GM18868 (cell line): ENCODE data around the gene GARNL3.

ENCODE experiments used
- ATAC-seq: cut with Tn5 transposase; IDR thresholded peaks from one replicate; pipeline ENCODE4 v1.9.1; 2021; ENCODE audit warnings: mild to moderate bottlenecking, moderate library complexity; ENCODE audit not compliant: unreplicated experiment

Gene GARNL3

GRCh38 chr9:127397646-127398274, 133.2 kb downstream of the GARNL3 start:
- ATAC-seq = no peak

- ATAC-seq = no peak
Observed at GRCh38 chr9:127398275-127398647, 133.7 kb downstream of the GARNL3 start.

DNA sequence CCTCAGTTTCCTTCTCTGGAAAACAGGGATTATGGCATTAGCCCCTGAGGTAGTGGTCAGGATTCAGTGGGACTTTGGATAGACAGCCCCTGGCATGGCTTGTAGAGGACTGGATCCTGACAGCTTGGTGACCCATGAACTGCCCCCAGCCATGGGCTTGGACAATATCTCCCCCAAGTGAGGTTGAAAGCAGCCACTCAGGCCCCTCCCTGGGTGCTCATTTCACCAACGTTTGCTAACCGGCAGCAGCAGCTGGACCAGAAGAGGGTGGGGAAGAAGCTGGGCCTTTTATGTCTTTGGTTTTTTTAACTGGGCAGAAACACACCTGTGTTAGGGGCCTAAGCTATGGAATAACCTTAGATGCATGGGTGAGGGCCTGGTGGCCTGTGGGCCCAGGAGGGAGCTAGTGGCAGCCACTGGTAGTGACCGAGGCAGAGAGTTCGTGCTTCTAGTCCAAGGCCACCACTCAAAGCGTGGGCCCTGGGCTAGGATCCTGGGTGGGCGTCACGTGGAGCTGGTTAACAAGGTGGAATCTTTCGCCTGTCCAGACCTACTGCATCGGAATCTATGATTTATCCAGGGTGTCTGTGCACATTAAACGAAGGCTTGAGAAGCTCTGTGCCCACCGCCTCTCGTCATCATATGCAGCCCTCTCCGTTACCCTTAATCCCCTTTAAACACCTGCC, 134.3 kb downstream of the GARNL3 start:
- ATAC-seq = no peak

DNA sequence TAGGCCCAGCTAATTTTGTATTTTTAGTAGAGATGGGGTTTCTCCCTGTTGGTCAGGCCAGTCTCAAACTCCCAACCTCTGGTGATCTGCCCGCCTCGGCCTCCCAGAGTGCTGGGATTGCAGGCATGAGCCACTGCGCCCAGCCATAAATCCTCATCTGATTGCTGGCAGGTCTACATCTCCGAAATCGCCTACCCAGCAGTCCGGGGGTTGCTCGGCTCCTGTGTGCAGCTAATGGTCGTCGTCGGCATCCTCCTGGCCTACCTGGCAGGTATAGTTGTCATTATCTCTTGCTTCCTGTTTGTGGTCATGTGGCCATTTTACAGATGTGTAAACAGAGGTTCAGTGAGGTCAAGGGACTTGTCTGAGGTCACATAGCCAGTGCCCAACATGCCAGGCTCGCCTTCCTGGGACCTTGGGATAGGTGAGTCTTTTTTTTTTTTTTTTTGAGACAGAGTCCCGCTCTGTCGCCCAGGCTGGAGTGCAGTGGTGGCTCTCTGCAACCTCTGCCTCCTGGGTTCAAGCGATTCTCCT, 135.2 kb downstream of the GARNL3 start:
- no peak for ATAC-seq

DNA sequence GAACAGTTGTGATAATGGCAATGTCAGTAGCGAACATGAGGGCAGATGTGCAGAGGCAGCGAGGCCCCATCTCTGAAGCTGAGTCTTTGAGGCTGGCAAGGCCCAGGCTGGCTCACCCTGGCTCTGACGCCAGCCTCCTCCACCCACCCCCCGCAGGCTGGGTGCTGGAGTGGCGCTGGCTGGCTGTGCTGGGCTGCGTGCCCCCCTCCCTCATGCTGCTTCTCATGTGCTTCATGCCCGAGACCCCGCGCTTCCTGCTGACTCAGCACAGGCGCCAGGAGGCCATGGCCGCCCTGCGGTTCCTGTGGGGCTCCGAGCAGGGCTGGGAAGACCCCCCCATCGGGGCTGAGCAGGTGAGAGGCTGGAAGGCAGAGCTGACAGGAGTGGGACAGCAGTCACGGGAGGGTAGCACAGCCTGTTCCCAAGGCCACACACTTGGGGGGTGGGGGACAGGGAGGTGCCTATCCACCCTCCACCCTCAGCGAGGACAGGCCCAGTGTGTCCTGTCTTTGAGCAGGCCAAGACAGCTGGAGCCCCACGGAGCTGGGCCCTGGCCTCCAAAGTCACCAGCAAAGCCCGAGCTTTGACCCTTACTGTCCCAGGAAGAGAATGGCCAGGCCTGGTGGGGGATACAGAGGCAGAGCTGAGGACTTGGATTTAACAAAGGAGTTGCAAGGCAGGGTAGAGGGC, 138.0 kb downstream of the GARNL3 start:
- ATAC-seq = no peak

- ATAC-seq = no peak
Observed at GRCh38 chr9:127403507-127404192, 139.1 kb downstream of the GARNL3 start.

GRCh38 chr9:127404631-127405030, 140.1 kb downstream of the GARNL3 start:
- ATAC-seq = no peak

DNA sequence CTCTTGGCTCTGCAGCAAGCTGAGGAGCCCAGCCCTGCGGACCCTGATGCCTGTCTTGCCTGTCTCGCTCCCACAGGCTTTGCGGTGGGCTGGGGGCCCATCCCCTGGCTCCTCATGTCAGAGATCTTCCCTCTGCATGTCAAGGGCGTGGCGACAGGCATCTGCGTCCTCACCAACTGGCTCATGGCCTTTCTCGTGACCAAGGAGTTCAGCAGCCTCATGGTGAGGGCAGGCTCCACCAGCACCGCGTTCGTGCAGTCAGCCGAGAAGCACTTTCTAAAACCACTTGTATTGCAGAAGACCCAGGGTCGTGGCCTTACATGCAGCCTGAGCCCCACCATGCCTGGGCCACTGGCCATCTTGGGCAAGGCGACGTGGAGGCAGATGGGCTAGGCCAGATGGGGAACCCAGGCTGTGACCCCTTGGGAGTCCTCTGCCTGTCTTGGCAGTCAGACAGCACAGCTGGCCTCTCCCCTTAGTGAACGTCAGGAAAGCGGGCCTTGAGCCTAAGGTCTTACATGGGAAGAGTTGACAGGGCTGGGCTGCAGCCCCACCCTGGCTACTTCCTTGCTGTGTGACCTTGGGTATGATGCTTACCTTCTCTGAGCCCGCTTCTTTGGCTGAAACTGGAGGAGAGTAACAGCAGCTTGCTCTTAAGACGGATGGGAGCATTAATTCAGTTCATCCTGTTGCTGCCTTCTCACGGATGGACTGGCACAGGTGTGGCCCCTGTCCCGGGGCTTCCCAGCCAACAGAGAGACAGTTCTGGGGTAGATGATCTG, 141.0 kb downstream of the GARNL3 start:
- ATAC-seq = no peak

- ATAC-seq = no peak
Observed at GRCh38 chr9:127406799-127407491, 142.4 kb downstream of the GARNL3 start.

DNA sequence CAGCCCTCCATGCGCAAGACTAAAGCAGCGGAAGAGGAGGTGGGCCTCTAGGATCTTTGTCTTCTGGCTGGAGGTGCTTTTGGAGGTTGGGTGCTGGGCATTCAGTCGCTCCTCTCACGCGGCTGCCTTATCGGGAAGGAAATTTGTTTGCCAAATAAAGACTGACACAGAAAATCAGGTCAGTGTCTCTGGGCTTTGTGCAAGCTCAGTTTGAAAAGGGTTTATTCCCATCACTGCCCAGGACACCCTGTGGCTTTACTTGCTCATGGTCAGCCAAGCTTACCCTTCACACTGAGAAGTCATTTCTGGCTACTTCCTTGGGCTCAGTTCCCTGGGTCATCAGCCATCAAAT, 142.9 kb downstream of the GARNL3 start:
- no peak for ATAC-seq

GRCh38 chr9:127411122-127411521, 146.5 kb downstream of the GARNL3 start:
- no peak for ATAC-seq

GRCh38 chr9:127415141-127415540, 150.6 kb downstream of the GARNL3 start:
- ATAC-seq = no peak

DNA sequence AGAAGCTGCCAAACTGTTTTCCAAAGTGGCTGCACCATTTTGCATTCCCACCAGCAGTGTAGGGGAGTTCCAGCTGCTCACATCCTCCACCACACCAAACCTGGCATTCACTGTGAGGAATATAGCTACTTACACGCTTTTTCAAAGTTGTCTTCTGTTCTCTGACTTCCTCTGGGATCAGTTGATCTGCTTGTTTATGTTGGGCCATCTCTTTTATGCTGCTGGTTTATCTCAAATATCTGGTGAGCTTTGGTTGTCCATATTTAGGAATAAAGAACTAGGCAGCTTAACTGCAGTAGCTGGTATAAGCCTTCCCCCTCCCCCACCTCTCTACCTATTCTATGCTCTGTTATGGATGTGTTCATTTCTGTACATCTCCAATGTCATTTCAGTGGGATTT, 151.1 kb downstream of the GARNL3 start:
- ATAC-seq = no peak

DNA sequence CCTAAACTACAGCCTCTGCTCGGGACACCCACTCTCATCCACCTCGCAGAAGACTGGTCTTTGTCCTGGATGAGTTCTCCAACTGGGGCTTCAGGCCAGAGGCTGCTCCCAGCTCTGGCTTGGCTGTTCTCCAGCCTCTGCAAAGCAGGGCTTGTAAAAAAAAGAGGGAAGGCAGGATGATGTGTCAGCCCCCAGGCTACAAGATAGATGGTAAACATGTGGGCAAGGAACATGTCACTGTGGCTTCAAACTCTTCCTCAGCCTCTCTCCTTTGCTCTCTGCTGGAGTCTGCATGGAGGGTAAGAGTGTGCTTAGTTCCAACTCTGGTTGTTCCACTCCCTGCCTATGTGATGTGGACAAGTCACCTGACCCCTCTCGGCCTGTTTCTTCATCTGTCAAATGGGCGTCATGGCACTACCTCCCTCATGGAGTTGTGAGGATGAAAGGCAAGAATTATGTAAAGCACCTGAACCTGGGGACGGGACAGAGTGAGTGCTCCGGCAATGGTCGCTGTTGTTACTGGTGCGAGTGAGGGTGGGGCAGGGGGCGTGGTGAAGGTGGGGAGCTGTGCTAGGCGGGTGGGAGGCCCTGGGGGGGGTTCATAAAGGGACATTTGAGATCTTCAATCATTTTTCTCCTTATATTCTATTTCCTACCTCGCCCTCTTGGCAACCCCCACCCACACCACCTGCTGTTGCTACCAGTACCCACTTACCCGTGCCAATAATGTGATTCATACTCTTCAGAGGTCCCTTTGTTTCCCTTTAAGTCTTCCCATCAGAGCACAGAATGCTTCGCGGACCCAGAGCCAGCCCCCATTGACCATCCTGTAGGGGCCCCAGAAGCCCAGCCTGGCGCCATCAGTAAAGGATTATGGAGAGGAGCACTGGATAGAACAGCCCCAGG, 152.8 kb downstream of the GARNL3 start:
- no peak for ATAC-seq

DNA sequence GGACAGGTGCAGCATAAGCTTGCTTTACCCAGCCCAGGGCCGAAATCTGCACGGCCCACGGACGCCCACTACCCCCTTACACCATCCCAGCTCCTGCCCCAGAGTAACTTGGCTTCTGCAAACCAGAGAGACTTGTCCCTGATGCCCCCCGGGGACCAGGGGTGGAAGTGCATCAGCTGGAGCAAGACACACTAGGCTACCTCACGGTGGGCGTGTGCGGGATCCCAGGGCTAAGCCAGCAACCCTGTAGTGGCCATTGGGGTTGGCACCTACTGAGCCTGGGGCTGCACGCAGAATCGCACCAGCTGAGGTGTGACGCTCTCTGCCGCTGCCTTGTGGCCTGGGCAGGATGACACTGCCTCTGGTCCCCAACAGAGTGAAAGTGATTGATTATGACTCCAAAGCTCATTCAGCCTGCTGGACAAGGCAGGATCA, 153.5 kb downstream of the GARNL3 start:
- no peak for ATAC-seq

DNA sequence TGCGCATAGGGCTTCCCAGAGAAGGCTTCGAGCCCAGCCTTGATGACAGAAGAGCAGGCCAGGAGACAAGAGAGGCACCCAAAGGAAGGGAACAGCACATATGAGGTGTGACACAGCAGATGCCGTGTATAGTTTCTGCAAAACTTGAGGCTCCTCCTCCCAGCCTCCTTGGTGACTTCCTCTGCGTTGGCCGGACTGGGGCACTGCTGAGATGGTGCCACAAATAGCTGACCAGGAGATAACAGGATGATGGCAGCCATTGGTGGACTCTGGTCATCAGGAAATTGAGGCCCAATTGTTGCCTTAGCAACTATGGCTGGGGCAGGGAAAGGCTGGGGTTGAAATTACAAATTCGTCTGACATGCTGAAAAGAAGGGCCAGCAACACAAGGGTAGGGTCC, 154.8 kb downstream of the GARNL3 start:
- no peak for ATAC-seq

GRCh38 chr9:127421057-127421456, 156.5 kb downstream of the GARNL3 start:
- no peak for ATAC-seq

DNA sequence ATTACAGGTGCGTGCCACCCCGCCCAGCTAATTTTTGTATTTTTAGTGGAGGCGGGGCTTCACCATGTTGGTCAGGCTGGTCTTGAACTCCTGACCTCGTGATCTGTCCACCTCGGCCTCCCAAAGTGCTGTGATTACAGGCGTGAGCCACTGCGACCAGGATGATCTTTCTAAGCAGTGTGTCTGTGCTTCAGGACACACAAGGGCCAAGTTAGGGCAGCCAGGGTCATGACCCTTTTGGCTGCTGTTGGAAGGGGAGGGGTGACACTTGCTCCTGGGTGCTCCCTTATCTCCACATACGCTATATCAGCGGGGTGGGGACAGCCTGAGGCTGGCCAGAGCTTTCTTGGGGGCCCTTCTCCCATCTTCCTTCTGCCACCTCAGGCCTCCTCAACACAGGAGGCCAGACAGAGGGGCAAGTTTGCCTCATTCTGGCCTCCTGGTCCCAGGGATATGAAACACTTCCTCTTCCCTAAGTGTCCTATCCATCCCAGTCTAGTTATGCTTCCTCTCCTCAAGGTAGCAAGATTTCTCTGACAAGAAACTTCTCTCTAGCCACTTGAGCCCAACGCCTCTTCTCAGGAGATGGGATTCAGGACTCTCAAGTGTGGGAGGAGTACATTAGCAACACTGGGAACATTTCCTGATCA, 157.7 kb downstream of the GARNL3 start:
- ATAC-seq = no peak

DNA sequence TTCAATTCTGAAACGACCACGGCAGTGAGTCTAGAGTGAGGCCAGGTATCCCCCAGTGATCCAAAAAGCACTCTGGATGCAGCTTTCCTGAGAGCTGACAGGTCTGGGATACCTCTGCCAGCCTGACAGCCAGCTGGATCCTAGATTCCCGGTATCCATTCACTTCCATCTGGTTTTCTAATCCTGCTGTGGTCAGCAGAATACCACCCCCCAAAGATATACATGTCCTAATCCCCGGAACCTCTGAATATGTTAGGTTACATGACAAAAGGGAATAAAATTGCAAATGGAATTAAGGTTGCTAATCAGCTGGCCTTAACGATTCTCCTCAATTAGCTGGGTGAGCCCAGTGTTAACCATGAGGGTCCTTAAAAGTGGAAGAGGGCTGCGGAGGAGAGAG, 158.2 kb downstream of the GARNL3 start:
- no peak for ATAC-seq
